Measurements from ENCODE around the gene CRIP1. TPM values are rescaled to one million over a fixed set of nuclear protein-coding genes. Genes with fewer than 3 reads are reported as not detected.

Gene CRIP1
- total and polyA plus RNA-seq, 4 experiments from 2014 or later: 276 to 2,028 (median 865) TPM

GRCh38 chr14:105483300-105484068 lies 3.2 kb upstream of the CRIP1 start:
- CTCF ChIA-PET (ENCODE audit: partially characterized antibody): interaction anchor here (1.8 kb wide), 1 partner anchor 35 kb away, joined by 4 read pairs; no protein-coding TSS in a partner anchor

GRCh38 chr14:105484069-105484996 lies 2.4 kb upstream of the CRIP1 start:
- H3K27me3 ChIP-seq (ENCODE audit: insufficient read depth, low read length): no peaks in the 10 kb centered on the region
- ChIA-PET POLR2A (ENCODE audit: partially characterized antibody) (interaction anchor here (0.9 kb wide), 1 partner anchor 464 kb away, joined by 3 read pairs; the partner anchor contains the start of gene CDCA4), CTCF (ENCODE audit: partially characterized antibody) (no interaction called here)
- intact Hi-C loops (cut with micrococcal nuclease): no loop called here
- Mint-ChIP-seq H3K9me3 (peaks cover 0 to 7% (median 0%) of the 10 kb centered on the region in 8 donors), H3K36me3 (peaks cover 0 to 14% of the 10 kb centered on the region in 2 donors), H3K27ac (peak overlapping the region; percentile 96 to 100 (median 99)), H3K27me3 (no peaks in the 10 kb centered on the region), H3K4me1 (peaks cover 28 to 85% (median 55%) of the 10 kb centered on the region in 4 donors), H3K4me3 (peak overlapping the region; percentile 52 to 85 (median 74))
- no peaks in the 10 kb centered on the region for H3K36me3 ChIP-seq (ENCODE audit: insufficient read depth, low read length)
- no peak overlapping the region for H3K4me3 ChIP-seq (ENCODE audit: low read length in 2 of 2)
- H3K9me3 ChIP-seq (ENCODE audit: control insufficient read depth in 1 of 2, low read length in 2 of 2): no peaks in the 10 kb centered on the region
- H3K27ac ChIP-seq (ENCODE audit: low read depth, low read length): peak overlapping the region; percentile 97
- DNase-seq: peak; percentile 71 to 88 (median 79)
- peaks cover 84% of the 10 kb centered on the region for H3K4me1 ChIP-seq (ENCODE audit: insufficient read depth, low read length)

More at GRCh38 chr14:105483300-105484068, 3.2 kb upstream of the CRIP1 start:
- Mint-ChIP-seq H3K27me3 (no peaks in the 10 kb centered on the region), H3K4me1 (peaks cover 28 to 79% (median 49%) of the 10 kb centered on the region in 4 donors), H3K4me3 (peak overlapping the region in 2 of 8 donors; percentile 35 to 36), H3K36me3 (peaks cover 0 to 14% of the 10 kb centered on the region in 2 donors), H3K9me3 (peaks cover 0 to 7% (median 0%) of the 10 kb centered on the region in 8 donors), H3K27ac (peak overlapping the region; percentile 96 to 100 (median 100))
- Histone ChIP-seq H3K27ac (ENCODE audit: low read depth, low read length) (peak overlapping the region; percentile 97), H3K4me1 (ENCODE audit: insufficient read depth, low read length) (peaks cover 76% of the 10 kb centered on the region), H3K4me3 (ENCODE audit: low read length in 2 of 2) (no peak overlapping the region), H3K36me3 (ENCODE audit: insufficient read depth, low read length) (no peaks in the 10 kb centered on the region), H3K27me3 (ENCODE audit: insufficient read depth, low read length) (no peaks in the 10 kb centered on the region), H3K9me3 (ENCODE audit: control insufficient read depth in 1 of 2, low read length in 2 of 2) (no peaks in the 10 kb centered on the region)
- DNase-seq: peak in 1 of 5 donors; percentile 42
- POLR2A ChIA-PET (ENCODE audit: partially characterized antibody): interaction anchor here (1.3 to 3.0 kb wide), 3 partner anchors 10 to 112 kb away, joined by 5 to 21 read pairs (median 6); no protein-coding TSS in a partner anchor
- intact Hi-C loops (cut with micrococcal nuclease): no loop called here

GRCh38 chr14:105484997-105485393 lies 1.7 kb upstream of the CRIP1 start:
- Histone ChIP-seq H3K9me3 (ENCODE audit: control insufficient read depth in 1 of 2, low read length in 2 of 2) (no peaks in the 10 kb centered on the region), H3K4me3 (ENCODE audit: low read length in 2 of 2) (no peak overlapping the region), H3K4me1 (ENCODE audit: insufficient read depth, low read length) (peaks cover 80% of the 10 kb centered on the region), H3K27ac (ENCODE audit: low read depth, low read length) (peak overlapping the region; percentile 97), H3K27me3 (ENCODE audit: insufficient read depth, low read length) (no peaks in the 10 kb centered on the region), H3K36me3 (ENCODE audit: insufficient read depth, low read length) (no peaks in the 10 kb centered on the region)
- H3K27ac Mint-ChIP-seq: peak overlapping the region; percentile 96 to 100 (median 99)
- H3K27me3 Mint-ChIP-seq: no peaks in the 10 kb centered on the region
- CTCF ChIA-PET (ENCODE audit: partially characterized antibody): no interaction called here
- peak overlapping the region in 5 of 8 donors; percentile 64 to 85 (median 78) for H3K4me3 Mint-ChIP-seq
- peaks cover 4 to 17% of the 10 kb centered on the region in 2 donors for H3K36me3 Mint-ChIP-seq
- DNase-seq: peak in 1 of 5 donors; percentile 54
- H3K4me1 Mint-ChIP-seq: peaks cover 26 to 85% (median 53%) of the 10 kb centered on the region in 4 donors
- intact Hi-C loops (cut with micrococcal nuclease): no loop called here
- peaks cover 0 to 3% (median 0%) of the 10 kb centered on the region in 8 donors for H3K9me3 Mint-ChIP-seq
- POLR2A ChIA-PET (ENCODE audit: partially characterized antibody): interaction anchor here (0.9 to 2.3 kb wide), 3 partner anchors 8 to 464 kb away, joined by 3 to 8 read pairs (median 6); partner anchors contain the start of gene CDCA4

DNA sequence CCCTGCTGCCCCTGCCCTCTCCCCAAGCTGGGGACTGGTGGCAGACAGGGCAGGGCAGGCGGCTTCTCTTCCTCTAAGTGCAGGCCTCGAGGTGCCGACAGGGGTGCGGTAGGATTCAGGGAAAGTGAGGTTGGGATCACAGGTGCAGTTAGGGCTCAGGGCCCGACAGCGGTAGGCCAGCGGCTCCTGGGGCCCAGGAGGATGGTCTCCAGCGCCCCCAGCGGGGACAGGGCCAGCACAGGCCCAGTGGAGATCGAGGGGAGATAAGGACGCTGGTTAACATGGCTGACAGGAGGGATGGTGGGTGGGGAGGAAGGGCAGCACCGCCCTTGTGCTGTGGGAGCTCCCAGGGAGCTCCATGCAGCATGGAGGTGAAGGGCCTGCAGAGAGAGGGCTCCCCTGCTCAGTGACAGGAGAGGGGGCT lies 935 bp upstream of the CRIP1 start:
- H3K9me3 ChIP-seq (ENCODE audit: control insufficient read depth in 1 of 2, low read length in 2 of 2): no peaks in the 10 kb centered on the region
- Mint-ChIP-seq H3K27me3 (no peaks in the 10 kb centered on the region), H3K27ac (peak overlapping the region; percentile 96 to 100 (median 99)), H3K9me3 (peaks cover 0 to under 1% (median 0%) of the 10 kb centered on the region in 8 donors), H3K4me1 (peaks cover 25 to 80% (median 47%) of the 10 kb centered on the region in 4 donors), H3K36me3 (peaks cover 4 to 17% of the 10 kb centered on the region in 2 donors), H3K4me3 (peak overlapping the region; percentile 50 to 94 (median 78))
- H3K27me3 ChIP-seq (ENCODE audit: insufficient read depth, low read length): no peaks in the 10 kb centered on the region
- peak overlapping the region in 1 of 2 donors; percentile 79 for H3K4me3 ChIP-seq (ENCODE audit: low read length in 2 of 2)
- peak; percentile 58 to 84 (median 73) for DNase-seq
- ChIA-PET CTCF (ENCODE audit: partially characterized antibody) (interaction anchor here (1.1 to 1.4 kb wide), 2 partner anchors 8 to 38 kb away, joined by 4 read pairs; no protein-coding TSS in a partner anchor), POLR2A (ENCODE audit: partially characterized antibody) (interaction anchor here (0.9 to 2.3 kb wide), 8 partner anchors 9 to 465 kb away, joined by 3 to 8 read pairs (median 4); partner anchors contain the start of genes BRF1, CDCA4 and PACS2)
- H3K4me1 ChIP-seq (ENCODE audit: insufficient read depth, low read length): peaks cover 72% of the 10 kb centered on the region
- H3K36me3 ChIP-seq (ENCODE audit: insufficient read depth, low read length): no peaks in the 10 kb centered on the region
- intact Hi-C loops (cut with micrococcal nuclease): no loop called here
- peak overlapping the region; percentile 97 for H3K27ac ChIP-seq (ENCODE audit: low read depth, low read length)

DNA sequence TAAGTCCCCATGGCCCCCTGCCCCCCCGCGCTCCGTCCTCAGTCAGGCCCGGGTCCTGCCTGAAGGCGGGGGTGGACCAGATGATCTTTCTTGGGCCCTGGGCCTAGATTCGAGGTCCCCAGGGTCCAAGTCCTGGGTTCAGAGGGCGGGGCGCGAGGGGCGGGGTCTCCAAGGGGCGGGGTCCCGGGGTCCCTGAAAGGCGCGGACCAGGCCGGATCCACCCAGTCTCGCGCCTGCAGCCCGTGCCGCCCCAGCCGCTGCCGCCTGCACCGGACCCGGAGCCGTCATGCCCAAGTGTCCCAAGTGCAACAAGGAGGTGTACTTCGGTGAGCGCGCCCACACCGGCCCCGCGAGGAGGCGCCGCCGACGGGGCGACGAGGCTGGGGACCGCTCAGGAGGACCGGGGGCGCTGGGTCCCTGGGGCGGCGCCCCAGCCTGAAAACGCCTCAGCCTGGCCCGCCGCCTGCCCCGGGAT lies 325 bp downstream of the CRIP1 start:
- H3K4me1 ChIP-seq (ENCODE audit: insufficient read depth, low read length): peaks cover 67% of the 10 kb centered on the region
- Mint-ChIP-seq H3K27me3 (no peaks in the 10 kb centered on the region), H3K27ac (peak overlapping the region; percentile 96 to 99 (median 98)), H3K4me3 (peak overlapping the region; percentile 88 to 98 (median 92)), H3K4me1 (peaks cover 23 to 78% (median 43%) of the 10 kb centered on the region in 4 donors), H3K36me3 (peaks cover 4 to 16% of the 10 kb centered on the region in 2 donors), H3K9me3 (peaks cover 0 to 2% (median 0%) of the 10 kb centered on the region in 8 donors)
- peak overlapping the region; percentile 65 to 79 for H3K4me3 ChIP-seq (ENCODE audit: low read length in 2 of 2)
- CTCF ChIA-PET (ENCODE audit: partially characterized antibody): interaction anchor here (1.1 to 1.4 kb wide), 2 partner anchors 9 to 39 kb away, joined by 4 read pairs; no protein-coding TSS in a partner anchor
- H3K27me3 ChIP-seq (ENCODE audit: insufficient read depth, low read length): no peaks in the 10 kb centered on the region
- H3K9me3 ChIP-seq (ENCODE audit: control insufficient read depth in 1 of 2, low read length in 2 of 2): no peaks in the 10 kb centered on the region
- H3K27ac ChIP-seq (ENCODE audit: low read depth, low read length): peak overlapping the region; percentile 97
- H3K36me3 ChIP-seq (ENCODE audit: insufficient read depth, low read length): no peaks in the 10 kb centered on the region
- POLR2A ChIA-PET (ENCODE audit: partially characterized antibody): interaction anchor here (0.6 to 2.3 kb wide), 7 partner anchors 10 to 186 kb away, joined by 3 to 8 read pairs (median 5); partner anchors contain the start of genes BRF1 and PACS2
- intact Hi-C loops (cut with micrococcal nuclease): no loop called here
- DNase-seq: peak; percentile 59 to 71 (median 59)

DNA sequence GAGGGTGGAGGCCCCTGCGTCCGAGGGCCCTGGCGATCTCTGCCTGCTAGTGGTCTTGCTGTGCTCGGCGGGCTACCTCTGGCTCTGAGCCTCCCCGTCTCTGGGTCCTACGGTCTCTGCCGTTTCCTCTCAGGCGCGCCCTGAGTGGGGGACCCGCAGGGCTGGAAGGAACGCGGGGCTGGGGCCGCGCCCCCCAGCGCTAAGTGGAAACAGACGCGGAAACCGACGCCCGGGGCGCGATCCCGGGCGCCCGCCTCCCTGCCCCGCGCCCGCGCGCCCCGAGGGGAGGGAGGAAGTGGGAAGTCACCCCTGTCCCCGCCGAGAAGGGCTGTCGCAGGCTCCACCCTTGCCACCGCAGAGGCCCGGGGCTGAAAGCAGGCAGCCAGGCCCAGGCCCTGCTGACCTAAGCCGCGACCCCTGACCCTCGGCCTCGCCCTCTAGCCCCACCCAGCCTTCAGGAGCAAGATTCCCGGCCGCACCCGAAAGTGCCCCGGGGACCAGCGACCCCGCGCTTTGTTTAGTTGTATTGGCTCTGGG lies 831 bp downstream of the CRIP1 start:
- no peaks in the 10 kb centered on the region for H3K36me3 ChIP-seq (ENCODE audit: insufficient read depth, low read length)
- H3K4me3 Mint-ChIP-seq: peak overlapping the region; percentile 90 to 98 (median 92)
- H3K9me3 ChIP-seq (ENCODE audit: control insufficient read depth in 1 of 2, low read length in 2 of 2): no peaks in the 10 kb centered on the region
- H3K36me3 Mint-ChIP-seq: peaks cover 4 to 13% of the 10 kb centered on the region in 2 donors
- intact Hi-C loops (cut with micrococcal nuclease): no loop called here
- no peaks in the 10 kb centered on the region for H3K27me3 ChIP-seq (ENCODE audit: insufficient read depth, low read length)
- peaks cover 19 to 73% (median 39%) of the 10 kb centered on the region in 4 donors for H3K4me1 Mint-ChIP-seq
- H3K4me1 ChIP-seq (ENCODE audit: insufficient read depth, low read length): peaks cover 65% of the 10 kb centered on the region
- DNase-seq: peak; percentile 82 to 86 (median 85)
- ChIA-PET CTCF (ENCODE audit: partially characterized antibody) (interaction anchor here (1.0 to 1.4 kb wide), 2 partner anchors 9 to 117 kb away, joined by 3 to 4 read pairs; no protein-coding TSS in a partner anchor), POLR2A (ENCODE audit: partially characterized antibody) (interaction anchor here (0.6 to 5.9 kb wide), 8 partner anchors 9 to 186 kb away, joined by 3 to 346 read pairs (median 5); partner anchors contain the start of genes BRF1 and TEX22)
- H3K9me3 Mint-ChIP-seq: peaks cover 0 to 2% (median 0%) of the 10 kb centered on the region in 8 donors
- H3K27ac Mint-ChIP-seq: peak overlapping the region; percentile 96 to 99 (median 97)
- peak overlapping the region; percentile 65 to 79 for H3K4me3 ChIP-seq (ENCODE audit: low read length in 2 of 2)
- H3K27ac ChIP-seq (ENCODE audit: low read depth, low read length): peak overlapping the region; percentile 97
- no peaks in the 10 kb centered on the region for H3K27me3 Mint-ChIP-seq
